ENCODE measurements around the gene TMIE.
A peak's percentile ranks its signal among the peaks of the same experiment; 100 is the strongest.
"Not testable (repeated sequence)": the region's sequence is repeated elsewhere in the genome, so short reads cannot be mapped to it uniquely, and the experiment has no call there.

The TMIE gene

GRCh38 chr3:46685446-46685845 lies 15.7 kb upstream of the TMIE start:
- no peak for DNase-seq (ENCODE audit: low read depth)

GRCh38 chr3:46690798-46691197 lies 10.4 kb upstream of the TMIE start:
- no peak for DNase-seq (ENCODE audit: low read depth)

GRCh38 chr3:46692566-46692990 lies 8.6 kb upstream of the TMIE start:
- no peak for DNase-seq (ENCODE audit: low read depth)

GRCh38 chr3:46693038-46693891 lies 7.9 kb upstream of the TMIE start, which contains the start of gene ALS2CL:
ALS2CL (minus strand) TSS chr3:46693679; CDS start chr3:46689440, 4,239 bp downstream.
- DNase-seq (ENCODE audit: low read depth), result no peak

GRCh38 chr3:46693892-46694226 lies 7.3 kb upstream of the TMIE start:
- DNase-seq (ENCODE audit: low read depth), result no peak

- no peak for DNase-seq (ENCODE audit: low read depth)
These were observed 6.7 kb upstream of the TMIE start for GRCh38 chr3:46694520-46694919.

GRCh38 chr3:46695177-46695961 lies 5.8 kb upstream of the TMIE start:
- no peak for DNase-seq (ENCODE audit: low read depth)

GRCh38 chr3:46695962-46696894 lies 5.0 kb upstream of the TMIE start:
- no peak for DNase-seq (ENCODE audit: low read depth)

- DNase-seq (ENCODE audit: low read depth), result no peak
These were observed 1.3 kb upstream of the TMIE start for GRCh38 chr3:46699676-46700523.

GRCh38 chr3:46700772-46701171 lies 420 bp upstream of the TMIE start:
- DNase-seq (ENCODE audit: low read depth), result no peak

- no peak for DNase-seq (ENCODE audit: low read depth)
These were observed 1.2 kb downstream of the TMIE start for GRCh38 chr3:46702246-46703012.

- DNase-seq (ENCODE audit: low read depth), result no peak
These were observed 1.9 kb downstream of the TMIE start for GRCh38 chr3:46703013-46703520.

- DNase-seq (ENCODE audit: low read depth), result not testable (repeated sequence)
These were observed 3.2 kb downstream of the TMIE start for GRCh38 chr3:46704346-46704745.

GRCh38 chr3:46705022-46705530 lies 3.9 kb downstream of the TMIE start:
- no peak for DNase-seq (ENCODE audit: low read depth)

- DNase-seq (ENCODE audit: low read depth), result peak; percentile 36
These were observed 4.8 kb downstream of the TMIE start for GRCh38 chr3:46705751-46706552.

- no peak for DNase-seq (ENCODE audit: low read depth)
These were observed 5.8 kb downstream of the TMIE start for GRCh38 chr3:46706771-46707582.

- no peak for DNase-seq (ENCODE audit: low read depth)
These were observed 6.4 kb downstream of the TMIE start for GRCh38 chr3:46707601-46708011.

All from GM04503 (cell line).